ENCODE results near the gene PURA.

PURA gene

GRCh38 chr5:140114341-140115185 is 654 bp downstream of the PURA start:
- H3K27ac Mint-ChIP-seq, result peak overlapping the region; percentile 89
- peaks cover 9% of the 10 kb centered on the region for H3K36me3 Mint-ChIP-seq (ENCODE audit: low read depth)
- H3K4me3 Mint-ChIP-seq, result peak overlapping the region; percentile 92
- H3K4me1 Mint-ChIP-seq (ENCODE audit: low read depth), result peaks cover 34% of the 10 kb centered on the region
- H3K27me3 Mint-ChIP-seq (ENCODE audit: low read depth), result peaks cover 34% of the 10 kb centered on the region
- no peaks in the 10 kb centered on the region for H3K9me3 Mint-ChIP-seq

DNA sequence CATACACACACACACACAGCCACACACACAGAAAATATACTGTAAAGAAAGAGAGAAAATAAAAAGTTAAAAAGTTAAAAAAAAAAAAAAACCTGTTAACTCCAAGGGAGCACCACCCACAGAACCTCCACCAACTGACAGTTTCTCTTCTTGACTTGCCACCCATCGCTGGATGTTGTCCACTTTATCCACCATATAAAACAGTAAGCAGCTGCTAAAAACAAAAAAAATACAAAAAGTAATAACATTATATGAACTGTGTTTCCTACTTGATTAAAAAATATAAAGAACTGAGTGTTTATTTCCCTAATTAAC is 1.2 kb downstream of the PURA start:
- H3K4me3 Mint-ChIP-seq, result peak overlapping the region; percentile 92
- H3K27me3 Mint-ChIP-seq (ENCODE audit: low read depth), result peaks cover 29% of the 10 kb centered on the region
- no peaks in the 10 kb centered on the region for H3K9me3 Mint-ChIP-seq
- peak overlapping the region; percentile 89 for H3K27ac Mint-ChIP-seq
- H3K36me3 Mint-ChIP-seq (ENCODE audit: low read depth), result peaks cover 9% of the 10 kb centered on the region
- peaks cover 31% of the 10 kb centered on the region for H3K4me1 Mint-ChIP-seq (ENCODE audit: low read depth)

- no peak overlapping the region for H3K4me3 Mint-ChIP-seq
- H3K4me1 Mint-ChIP-seq (ENCODE audit: low read depth), result peaks cover 28% of the 10 kb centered on the region
- H3K9me3 Mint-ChIP-seq, result no peaks in the 10 kb centered on the region
- peaks cover 9% of the 10 kb centered on the region for H3K36me3 Mint-ChIP-seq (ENCODE audit: low read depth)
- no peak overlapping the region for H3K27ac Mint-ChIP-seq
- H3K27me3 Mint-ChIP-seq (ENCODE audit: low read depth), result peaks cover 15% of the 10 kb centered on the region
Measured at GRCh38 chr5:140116716-140117115, 2.8 kb downstream of the PURA start.

- Mint-ChIP-seq H3K27me3 (ENCODE audit: low read depth) (peaks cover 7% of the 10 kb centered on the region), H3K27ac (no peak overlapping the region), H3K4me3 (no peak overlapping the region), H3K36me3 (ENCODE audit: low read depth) (peaks cover 9% of the 10 kb centered on the region), H3K9me3 (no peaks in the 10 kb centered on the region), H3K4me1 (ENCODE audit: low read depth) (peaks cover 25% of the 10 kb centered on the region)
Measured at GRCh38 chr5:140117523-140117922, 3.6 kb downstream of the PURA start.

DNA sequence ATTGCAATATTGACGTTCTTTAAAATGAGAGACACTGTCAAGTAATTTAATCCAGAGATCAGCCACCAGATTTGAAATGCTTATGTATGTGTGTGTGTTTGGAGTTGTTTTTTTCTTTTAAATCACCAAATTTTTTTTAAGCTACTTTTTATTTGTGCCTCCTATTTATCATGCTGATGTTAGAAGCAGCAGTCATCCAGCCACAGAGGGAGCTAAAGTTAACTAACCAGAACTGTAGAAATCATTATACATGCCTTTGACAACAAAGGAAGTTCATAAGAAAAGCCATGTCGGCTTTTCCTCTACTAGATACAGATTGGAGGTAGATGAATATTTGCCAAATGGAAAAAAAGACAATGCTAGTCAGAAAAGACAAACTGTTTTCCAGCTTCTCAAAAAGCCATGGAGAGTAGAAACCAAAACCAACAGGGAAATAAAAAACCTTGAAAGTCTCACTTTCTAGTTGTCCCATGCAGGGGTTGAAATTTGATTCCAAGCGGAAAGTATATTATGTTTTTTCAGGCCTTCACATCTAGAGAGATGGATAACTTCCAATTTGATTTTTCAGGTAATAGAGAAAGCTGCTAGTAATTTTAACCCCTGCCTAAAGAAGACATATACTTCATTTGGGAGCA is 4.5 kb downstream of the PURA start:
- Mint-ChIP-seq H3K27ac (no peak overlapping the region), H3K36me3 (ENCODE audit: low read depth) (peaks cover 9% of the 10 kb centered on the region), H3K27me3 (ENCODE audit: low read depth) (no peaks in the 10 kb centered on the region), H3K4me3 (no peak overlapping the region), H3K9me3 (no peaks in the 10 kb centered on the region), H3K4me1 (ENCODE audit: low read depth) (peaks cover 26% of the 10 kb centered on the region)

- Mint-ChIP-seq H3K4me3 (no peak within 1 kb of the TSS), H3K36me3 (ENCODE audit: low read depth) (peaks cover 2% of the 10 kb centered on the region), H3K27ac (no peak within 1 kb of the TSS), H3K9me3 (no peaks in the 10 kb centered on the region), H3K4me1 (ENCODE audit: low read depth) (peaks cover 12% of the 10 kb centered on the region), H3K27me3 (ENCODE audit: low read depth) (peaks cover 10% of the 10 kb centered on the region)
Measured at GRCh38 chr5:140125637-140126036, 11.7 kb downstream of the PURA start, which contains the start of gene IGIP. Gene IGIP, plus strand, starts transcription at chr5:140125937. Its CDS starts 2,540 bp downstream, at chr5:140128477.

- H3K36me3 Mint-ChIP-seq (ENCODE audit: low read depth), result no peaks in the 10 kb centered on the region
- H3K9me3 Mint-ChIP-seq, result no peaks in the 10 kb centered on the region
- peaks cover 10% of the 10 kb centered on the region for H3K27me3 Mint-ChIP-seq (ENCODE audit: low read depth)
- H3K4me3 Mint-ChIP-seq, result no peak overlapping the region
- peaks cover 15% of the 10 kb centered on the region for H3K4me1 Mint-ChIP-seq (ENCODE audit: low read depth)
- no peak overlapping the region for H3K27ac Mint-ChIP-seq
Measured at GRCh38 chr5:140126315-140127012, 12.6 kb downstream of the PURA start.

DNA sequence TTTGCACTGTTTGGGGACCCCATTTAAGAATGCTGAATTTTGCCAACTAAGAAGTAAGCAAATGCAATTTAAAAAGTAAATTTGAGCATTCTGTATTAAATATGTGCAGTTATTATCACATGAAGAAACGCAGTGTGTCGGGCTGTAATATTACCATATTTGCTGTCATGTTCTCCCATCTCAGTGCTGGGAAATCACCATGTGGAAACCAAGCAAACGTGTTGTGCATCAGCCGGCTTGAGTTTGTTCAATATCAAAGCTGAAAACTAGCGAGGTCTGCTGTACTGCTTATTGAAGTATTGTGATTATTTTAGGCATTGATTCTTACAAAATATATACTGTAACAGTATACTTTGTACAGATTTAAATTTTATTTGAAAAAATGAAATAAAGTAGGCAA is 14.5 kb downstream of the PURA start:
- Mint-ChIP-seq H3K9me3 (no peaks in the 10 kb centered on the region), H3K4me1 (ENCODE audit: low read depth) (peaks cover 20% of the 10 kb centered on the region), H3K27me3 (ENCODE audit: low read depth) (peaks cover 10% of the 10 kb centered on the region), H3K27ac (no peak overlapping the region), H3K36me3 (ENCODE audit: low read depth) (no peaks in the 10 kb centered on the region), H3K4me3 (no peak overlapping the region)

GRCh38 chr5:140130949-140131733 is 17.2 kb downstream of the PURA start:
- peaks cover 4% of the 10 kb centered on the region for H3K27me3 Mint-ChIP-seq (ENCODE audit: low read depth)
- peaks cover 18% of the 10 kb centered on the region for H3K4me1 Mint-ChIP-seq (ENCODE audit: low read depth)
- H3K27ac Mint-ChIP-seq, result no peak overlapping the region
- H3K9me3 Mint-ChIP-seq, result no peaks in the 10 kb centered on the region
- no peaks in the 10 kb centered on the region for H3K36me3 Mint-ChIP-seq (ENCODE audit: low read depth)
- H3K4me3 Mint-ChIP-seq, result no peak overlapping the region

DNA sequence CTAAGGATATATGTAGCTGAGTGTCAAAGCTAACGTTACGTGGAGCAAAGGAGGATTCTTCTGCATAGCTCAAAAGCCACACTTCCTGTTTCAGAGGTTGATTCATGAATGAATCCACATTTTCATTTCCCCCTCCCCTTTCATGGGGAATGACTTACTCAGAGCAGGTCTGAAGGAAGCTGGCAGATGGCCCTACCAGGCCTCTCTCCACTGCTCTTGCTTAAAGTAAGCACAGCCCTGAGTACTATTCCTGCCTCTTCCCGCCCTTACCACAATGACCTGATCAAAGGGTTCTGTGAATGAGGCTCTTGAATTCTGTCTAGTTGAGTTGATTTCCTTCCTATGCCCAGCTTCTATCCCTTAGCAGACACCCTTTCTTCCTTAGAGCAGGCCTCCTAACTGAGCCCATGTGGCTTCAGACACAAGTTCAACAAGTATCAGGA is 18.1 kb downstream of the PURA start:
- Mint-ChIP-seq H3K36me3 (ENCODE audit: low read depth) (no peaks in the 10 kb centered on the region), H3K27ac (no peak overlapping the region), H3K4me1 (ENCODE audit: low read depth) (peaks cover 18% of the 10 kb centered on the region), H3K4me3 (no peak overlapping the region), H3K9me3 (no peaks in the 10 kb centered on the region), H3K27me3 (ENCODE audit: low read depth) (peaks cover 2% of the 10 kb centered on the region)

- H3K27ac Mint-ChIP-seq, result no peak overlapping the region
- no peaks in the 10 kb centered on the region for H3K36me3 Mint-ChIP-seq (ENCODE audit: low read depth)
- H3K4me3 Mint-ChIP-seq, result no peak overlapping the region
- peaks cover 18% of the 10 kb centered on the region for H3K4me1 Mint-ChIP-seq (ENCODE audit: low read depth)
- no peaks in the 10 kb centered on the region for H3K9me3 Mint-ChIP-seq
- H3K27me3 Mint-ChIP-seq (ENCODE audit: low read depth), result peaks cover 1% of the 10 kb centered on the region
Measured at GRCh38 chr5:140133514-140134167, 19.7 kb downstream of the PURA start.

GRCh38 chr5:140134277-140134935 is 20.5 kb downstream of the PURA start:
- peaks cover 18% of the 10 kb centered on the region for H3K4me1 Mint-ChIP-seq (ENCODE audit: low read depth)
- no peaks in the 10 kb centered on the region for H3K9me3 Mint-ChIP-seq
- peaks cover 5% of the 10 kb centered on the region for H3K27me3 Mint-ChIP-seq (ENCODE audit: low read depth)
- H3K27ac Mint-ChIP-seq, result no peak overlapping the region
- no peak overlapping the region for H3K4me3 Mint-ChIP-seq
- no peaks in the 10 kb centered on the region for H3K36me3 Mint-ChIP-seq (ENCODE audit: low read depth)

DNA sequence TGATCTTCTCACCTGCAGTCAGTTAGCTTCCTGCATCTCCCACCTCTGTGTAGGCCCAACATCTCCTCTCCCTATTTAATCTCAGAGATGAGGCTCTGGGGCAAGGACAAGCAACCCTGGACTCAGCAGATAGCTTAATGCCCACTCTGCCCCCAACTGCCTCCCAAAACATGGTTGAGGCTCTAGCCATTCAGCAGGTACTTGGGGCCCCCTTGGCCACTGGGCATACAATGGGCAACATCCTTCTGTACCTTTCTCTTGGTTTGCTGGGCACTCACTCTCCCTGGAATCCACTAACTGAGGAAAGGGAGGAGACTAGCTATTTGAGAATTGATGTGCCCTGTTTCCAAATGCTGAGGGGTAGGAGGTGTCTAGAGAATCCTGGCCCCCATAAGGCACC is 21.2 kb downstream of the PURA start:
- Mint-ChIP-seq H3K9me3 (no peaks in the 10 kb centered on the region), H3K27me3 (ENCODE audit: low read depth) (peaks cover 5% of the 10 kb centered on the region), H3K4me1 (ENCODE audit: low read depth) (peaks cover 18% of the 10 kb centered on the region), H3K27ac (no peak overlapping the region), H3K4me3 (no peak overlapping the region), H3K36me3 (ENCODE audit: low read depth) (no peaks in the 10 kb centered on the region)
